Hematopoietic multipotent progenitor cell treated with erythropoietin and hydrocortisone succinate and interleukin-3 and kit ligand, for 4 days (in vitro differentiated cells): Measurements from ENCODE around the gene NSUN5.
A peak's percentile ranks its signal among the peaks of the same experiment; 100 is the strongest.
"Not testable (repeated sequence)": the region's sequence is repeated elsewhere in the genome, so short reads cannot be mapped to it uniquely, and the experiment has no call there.

Experiments
- DNase-seq: peaks from one replicate; pipeline ENCODE4 v3.0.0-alpha.2; 2015

NSUN5 gene

DNA sequence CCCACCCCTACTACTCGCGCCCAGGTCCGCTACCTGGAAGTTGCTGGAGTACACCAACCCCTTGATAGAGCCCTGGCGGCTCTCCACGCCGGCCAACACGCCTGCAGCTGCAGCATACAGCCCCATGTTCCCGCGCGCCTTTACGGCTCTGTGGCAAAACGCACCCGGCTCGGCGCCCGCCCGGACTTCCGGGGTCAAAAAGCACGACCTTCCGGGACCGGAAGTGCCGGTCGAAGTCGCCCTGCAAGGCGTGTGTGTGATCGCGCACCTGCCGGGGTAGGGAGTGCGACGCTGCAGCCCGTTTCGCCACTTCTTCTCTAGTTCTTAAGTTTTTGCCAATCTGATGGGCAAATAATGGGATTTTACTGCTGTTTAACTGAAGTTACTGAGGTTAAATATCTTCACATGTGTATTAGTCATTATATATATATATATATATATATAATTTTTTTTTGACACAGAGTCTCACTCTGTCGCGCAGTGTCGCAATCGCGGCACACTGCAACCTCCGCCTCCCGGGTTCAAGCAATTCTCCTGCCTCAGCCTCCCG, at the start of gene NSUN5:
Gene NSUN5, minus strand, starts transcription at position 162 of the 550 bp plus-strand sequence. Its CDS starts 36 bp downstream, at position 126.
- DNase-seq: peak; percentile 97

DNA sequence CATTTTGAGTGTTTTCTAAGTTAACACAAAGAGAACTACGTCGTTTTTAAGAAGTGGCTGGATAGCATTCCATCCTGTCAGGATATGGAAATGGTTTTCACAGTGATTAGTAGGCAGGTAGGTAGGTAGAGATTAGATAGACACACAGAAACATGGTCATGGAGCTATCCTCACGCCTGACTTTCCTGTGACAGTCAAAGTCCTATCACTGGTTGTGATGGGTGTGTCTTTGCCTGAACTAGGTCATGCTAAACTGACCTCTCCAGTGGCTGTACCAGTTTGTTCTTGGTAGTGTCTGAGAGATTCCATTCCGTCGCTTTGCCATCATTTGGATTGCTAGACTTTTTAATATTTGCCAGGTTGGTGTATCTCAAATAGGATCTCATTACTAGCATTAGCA, 47.5 kb upstream of the NSUN5 start:
- DNase-seq: no peak

DNA sequence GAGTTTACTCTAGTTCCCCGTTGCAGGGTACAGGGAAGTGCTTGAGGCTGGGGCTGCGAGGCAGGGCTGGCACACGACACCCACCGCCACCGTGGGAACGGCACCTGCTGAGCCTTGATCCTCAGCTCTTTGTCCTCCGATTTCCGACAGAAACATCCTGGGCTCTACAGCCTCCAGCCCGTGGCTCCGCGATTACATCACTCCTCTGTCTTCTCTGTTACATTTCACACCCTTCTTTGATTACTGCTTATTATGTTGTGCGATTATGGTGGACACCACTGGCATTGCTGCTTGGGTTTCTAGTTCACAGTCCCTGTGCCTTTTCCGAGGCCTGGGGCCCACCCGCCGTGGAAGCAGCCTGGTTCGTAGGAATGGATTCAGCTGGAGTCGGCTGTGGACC, 46.2 kb upstream of the NSUN5 start:
- no peak for DNase-seq

DNA sequence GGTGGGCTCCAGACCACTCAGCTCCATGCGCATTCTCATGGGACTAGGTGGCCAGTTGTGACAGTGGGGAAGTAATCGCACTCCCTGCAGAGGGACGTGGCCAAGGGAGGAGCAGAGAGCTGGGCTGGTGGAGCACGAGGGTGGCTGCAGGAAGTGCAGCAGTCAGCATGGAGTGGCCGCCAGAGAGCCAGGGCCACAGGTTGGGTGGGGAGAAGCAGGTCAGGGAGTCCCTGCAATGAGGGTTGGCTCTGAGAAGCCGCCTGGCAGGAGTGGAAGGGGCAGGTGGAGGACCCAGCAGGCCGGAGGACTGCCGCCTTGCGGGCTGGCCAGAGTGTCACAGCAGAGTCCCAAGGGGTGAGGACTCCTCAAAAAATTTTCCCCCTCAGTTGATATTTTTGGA, 45.6 kb upstream of the NSUN5 start:
- no peak for DNase-seq

DNA sequence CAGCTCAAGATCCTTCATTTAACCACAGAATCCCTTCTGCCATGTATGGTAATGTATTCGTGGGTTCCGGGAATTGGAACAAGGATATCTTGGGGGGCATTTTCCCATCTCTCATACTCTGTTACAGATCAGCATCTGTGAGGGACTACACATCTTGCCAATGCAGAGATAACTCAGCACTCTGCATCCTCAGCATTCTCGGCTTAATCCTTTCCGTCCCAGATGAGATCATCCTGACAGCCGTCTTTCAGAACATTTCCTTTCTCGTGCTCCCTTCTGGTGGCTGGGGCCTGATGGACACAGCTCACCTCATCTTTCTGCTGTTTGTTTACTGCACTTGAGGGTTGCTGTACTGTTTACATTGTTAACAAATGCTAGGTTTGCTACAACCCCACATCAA, 44.6 kb upstream of the NSUN5 start:
- DNase-seq: no peak

DNA sequence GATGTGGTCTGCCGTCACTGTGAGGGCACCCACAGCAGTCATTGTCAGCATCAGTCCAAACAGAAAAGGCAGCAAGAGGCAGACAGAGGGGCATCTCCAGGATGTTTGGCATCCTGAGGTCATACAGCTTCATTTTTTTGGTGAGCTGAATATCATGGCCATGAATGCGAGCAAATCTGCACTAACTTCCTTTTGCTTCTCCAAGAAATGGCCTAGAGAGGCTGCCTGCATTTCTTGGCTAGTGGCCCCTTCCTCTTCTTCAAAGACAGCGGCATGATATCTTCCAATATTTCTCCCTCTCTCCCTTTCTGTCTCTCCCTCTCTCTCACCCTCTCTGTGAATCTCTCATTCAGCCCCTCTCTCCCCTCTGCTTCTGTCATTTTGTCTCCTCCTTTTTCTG, 44.2 kb upstream of the NSUN5 start:
- DNase-seq: no peak

DNA sequence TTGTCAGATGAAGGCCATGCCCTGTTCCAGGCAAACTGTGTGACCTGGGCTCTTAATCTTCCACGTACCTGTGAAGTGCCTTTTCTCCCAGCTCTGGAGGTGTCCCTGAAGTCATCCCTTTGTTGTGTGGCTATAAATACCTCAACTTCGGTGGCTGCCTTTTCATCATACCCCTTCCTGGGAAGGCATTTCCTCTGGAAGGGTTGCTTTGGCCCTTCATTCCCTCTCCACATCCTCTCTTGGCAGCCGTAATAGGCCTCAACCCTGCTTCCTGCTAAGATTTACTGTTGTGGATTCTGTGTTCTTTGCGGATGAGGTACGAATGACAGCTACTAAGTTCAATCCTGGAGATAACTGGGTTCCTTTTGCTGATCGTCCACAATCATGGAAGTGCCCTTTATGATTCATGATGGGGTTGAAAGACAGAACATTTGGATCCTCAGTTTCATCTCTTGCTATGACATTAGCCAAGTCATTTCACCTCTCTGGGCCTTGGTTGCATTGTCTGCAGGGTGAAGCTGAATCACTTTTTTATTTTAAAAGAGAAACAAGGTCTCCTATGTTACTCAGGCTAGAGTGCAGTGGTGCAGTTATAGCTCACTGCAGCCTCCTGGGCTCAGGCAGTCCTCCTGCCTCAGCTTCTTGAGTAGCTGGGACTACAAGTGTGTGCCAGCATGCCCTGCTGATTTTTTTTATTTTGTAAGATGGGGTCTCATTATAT, 43.0 kb upstream of the NSUN5 start:
- no peak for DNase-seq

DNA sequence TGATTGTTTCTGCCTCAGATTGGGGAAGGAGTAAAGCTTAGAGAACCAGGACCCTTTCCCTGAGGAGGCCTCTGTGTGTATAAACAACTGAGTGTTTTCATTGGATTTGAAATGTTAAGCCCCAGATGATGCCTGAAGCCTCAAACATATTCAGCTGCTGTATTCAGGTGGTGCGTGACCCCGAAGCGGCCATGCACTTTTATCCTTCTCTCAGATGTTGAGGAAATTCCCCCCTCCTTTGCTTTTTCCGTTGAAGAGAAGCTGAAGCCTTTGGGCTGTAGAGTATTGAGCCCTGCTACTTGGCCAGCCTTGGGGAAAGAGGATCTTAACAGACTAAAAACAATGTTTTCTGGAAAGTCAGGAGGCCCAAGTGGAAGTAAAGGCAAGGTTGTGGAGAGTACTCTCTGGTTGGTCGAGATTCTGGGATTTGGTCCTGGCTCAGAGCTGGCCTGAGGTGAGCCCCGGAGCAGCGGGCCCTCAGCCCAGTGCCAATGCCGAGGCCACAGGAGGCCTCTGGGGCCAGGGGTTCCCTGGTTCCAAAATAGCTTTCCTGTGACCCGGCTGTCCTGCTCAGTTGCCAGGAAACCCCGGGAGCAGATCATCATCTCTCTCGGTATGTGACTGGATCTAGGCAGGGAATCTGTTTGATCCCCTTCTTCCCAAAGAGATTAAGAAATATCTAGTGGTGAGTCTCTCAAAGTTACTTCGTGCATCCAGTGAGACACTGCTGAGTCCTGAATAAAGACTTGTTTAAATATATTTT, 41.9 kb upstream of the NSUN5 start:
- DNase-seq: no peak

DNA sequence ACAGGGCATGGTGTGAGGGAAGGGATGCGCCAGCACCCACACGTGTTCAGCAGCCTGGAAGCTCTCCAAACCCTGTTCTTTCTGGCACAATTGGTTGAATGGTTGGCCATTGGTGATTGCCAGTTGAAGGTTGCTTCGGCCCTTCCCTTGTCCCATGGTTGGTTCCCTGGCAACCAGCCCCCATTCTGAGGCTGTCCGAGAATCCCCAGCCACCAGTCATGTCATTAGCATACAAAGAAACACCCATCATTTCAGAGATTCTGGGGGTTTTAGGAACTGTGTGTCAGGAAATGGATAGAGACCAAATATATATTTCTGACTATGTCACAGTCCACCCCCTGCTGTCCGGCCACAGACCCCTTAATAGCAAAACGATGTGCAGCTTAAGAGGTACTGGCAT, 41.1 kb upstream of the NSUN5 start:
- DNase-seq: no peak

DNA sequence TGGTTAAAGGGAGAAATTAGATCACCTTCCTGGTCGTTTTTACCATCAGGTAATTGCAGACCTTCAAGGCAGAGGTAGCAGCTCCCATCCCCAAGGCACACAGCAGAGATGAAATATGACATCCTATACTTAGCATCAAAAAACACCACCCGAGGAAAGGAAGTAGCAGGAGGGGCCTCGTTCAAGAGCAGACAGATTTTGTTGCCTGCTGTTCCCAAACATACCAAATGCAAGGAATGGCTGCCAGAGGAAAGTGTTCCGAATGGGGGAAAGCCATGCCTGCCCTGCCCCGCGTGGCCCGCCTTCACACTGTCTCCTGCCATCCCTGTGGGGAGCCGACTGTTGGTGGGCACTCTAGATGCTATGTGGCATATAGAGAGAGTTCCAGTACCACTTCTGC, 37.3 kb upstream of the NSUN5 start:
- DNase-seq: no peak

DNA sequence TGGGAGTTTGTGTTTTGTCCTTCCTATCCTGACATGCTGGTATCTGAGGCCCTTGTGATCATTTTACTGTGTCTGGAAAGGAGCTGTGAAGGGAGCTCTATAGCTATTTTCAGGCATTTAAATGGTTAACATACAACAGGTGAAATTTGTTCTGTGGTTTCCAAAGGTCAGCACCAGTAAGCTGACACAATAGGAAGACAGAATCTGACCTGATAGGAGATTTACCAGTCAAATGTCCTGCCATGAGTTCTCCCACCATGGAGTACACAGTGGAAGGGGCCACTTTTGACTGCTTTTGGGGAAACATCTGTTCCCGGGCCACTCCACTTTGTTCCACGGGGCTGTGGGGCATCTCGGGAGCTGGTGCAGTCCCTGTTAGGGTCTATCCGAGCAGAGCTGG, 36.9 kb upstream of the NSUN5 start:
- no peak for DNase-seq

DNA sequence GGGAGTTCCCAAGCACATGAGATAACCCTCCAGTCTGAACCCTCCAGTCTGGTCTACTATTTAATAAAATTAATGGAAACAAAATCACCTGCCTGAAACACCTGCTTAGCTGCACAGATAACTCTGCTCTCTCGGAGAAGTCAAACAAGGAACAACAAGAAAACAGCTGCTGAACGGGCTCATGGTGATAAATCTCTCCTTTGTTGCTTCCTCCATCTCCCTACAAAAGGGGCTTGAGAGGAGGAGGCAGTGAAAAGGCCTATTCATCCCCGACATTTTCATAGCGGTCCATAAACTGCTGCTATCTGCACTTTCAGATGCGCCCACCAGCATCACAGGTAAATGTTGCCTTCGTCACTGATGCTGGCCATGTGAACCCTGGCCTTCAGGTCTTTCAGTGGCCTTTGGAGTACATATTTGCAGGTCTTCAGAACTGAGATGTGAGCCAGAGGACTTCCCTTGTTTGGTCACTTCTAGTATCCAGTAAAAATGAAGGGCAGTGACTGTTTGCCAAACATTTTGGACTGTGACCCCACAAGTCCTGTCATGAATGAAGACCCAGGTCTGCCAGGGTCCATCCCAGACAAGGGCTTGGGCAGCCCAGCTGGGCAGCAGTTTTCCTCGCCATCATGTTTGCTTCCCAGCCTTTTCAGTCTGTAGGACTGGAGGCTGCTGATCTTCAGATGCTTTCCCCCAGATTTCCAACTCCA, 35.2 kb upstream of the NSUN5 start:
- DNase-seq: no peak

DNA sequence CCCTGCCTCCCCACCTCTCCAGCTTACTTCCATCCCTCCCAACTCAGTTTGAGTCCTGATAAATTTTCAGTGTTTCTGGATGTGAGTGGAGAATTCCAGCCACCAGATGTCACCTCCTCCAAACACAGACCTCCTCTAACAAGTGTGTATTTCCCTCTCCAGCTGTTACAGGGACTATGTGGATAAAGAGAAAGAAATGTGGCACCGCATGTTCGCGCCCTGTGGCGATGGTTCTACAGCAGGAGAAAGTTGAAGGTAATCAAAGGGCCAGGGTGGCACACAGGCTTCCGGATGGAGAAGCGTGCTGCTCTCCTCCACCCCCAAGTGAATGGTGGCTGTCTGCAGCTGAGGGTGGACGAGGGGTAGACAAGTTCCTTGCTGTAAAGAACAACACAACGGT, 34.0 kb upstream of the NSUN5 start:
- no peak for DNase-seq

DNA sequence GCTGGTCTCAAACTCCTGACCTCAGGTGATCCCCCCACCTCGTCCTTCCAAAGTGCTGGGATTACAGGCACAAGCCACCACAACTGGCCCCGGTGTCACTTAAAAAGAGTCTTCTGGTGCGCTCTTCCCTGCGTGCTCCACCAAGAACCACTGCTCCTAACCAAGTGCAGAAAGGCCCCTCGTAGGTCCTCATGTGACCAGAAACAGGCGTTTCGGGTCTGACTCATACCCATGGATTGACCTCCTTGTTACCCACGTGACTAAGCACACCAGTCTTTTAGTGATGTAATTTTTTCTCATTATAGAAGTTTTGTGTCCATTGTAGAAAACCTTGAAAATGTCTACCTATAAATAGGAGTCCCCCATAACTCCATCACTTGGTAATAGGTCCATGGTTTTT, 33.3 kb upstream of the NSUN5 start:
- DNase-seq: peak; percentile 19

DNA sequence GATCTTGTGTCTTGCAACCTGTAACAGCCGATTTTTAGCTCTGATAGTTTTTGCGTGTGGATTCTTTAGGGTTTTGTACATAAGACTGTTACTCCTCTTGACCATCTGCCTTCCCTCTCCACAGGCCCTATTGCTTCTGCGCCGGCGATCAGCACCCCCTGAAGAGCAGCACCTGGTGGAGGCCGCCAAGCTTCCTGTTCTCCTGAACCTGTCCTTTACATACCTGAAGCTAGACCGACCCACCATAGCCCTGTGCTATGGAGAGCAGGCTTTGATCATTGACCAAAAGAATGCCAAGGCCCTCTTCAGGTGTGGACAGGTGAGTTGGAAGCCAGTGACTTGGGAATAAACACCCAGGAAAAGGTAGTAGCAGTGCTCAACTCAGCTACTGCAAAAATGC, 31.9 kb upstream of the NSUN5 start:
- no peak for DNase-seq

DNA sequence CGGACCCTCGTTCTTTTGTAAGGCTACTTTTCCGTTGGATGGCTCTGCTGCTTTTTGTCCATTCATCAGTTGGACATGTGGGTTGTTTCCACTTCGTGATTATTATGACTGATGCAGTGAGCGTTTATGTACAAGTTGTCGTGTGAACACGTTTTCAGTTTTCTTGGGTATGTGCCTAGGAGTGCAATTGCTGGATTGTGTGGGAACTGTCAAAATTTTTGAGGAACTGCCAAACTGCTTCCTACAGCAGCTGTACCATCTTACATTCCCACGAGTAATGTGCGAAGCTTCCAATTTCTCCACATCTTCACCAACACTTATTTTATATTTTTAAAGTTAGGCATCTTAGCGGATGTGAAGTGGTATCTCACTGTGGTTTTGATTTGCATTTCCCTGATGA, 29.7 kb upstream of the NSUN5 start:
- DNase-seq: no peak

DNA sequence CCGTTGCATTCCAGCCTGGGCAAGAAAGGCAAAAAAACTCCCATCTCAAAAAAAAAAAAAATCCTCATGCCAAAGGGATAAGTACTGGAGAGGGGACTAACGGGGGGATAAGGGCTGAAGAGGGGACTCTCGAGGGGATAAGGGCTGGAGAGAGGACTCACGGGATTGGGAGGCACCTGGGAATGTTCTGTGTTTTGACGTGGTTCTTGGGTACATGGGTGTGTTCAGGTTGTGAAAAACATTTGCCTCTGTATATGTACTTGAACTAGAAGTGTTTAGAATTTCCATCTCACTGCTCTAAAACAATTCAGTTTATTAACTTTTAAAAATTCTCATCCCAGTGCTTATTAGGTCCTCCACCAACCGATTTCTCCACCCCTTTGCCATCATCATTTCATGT, 23.8 kb upstream of the NSUN5 start:
- no peak for DNase-seq

DNA sequence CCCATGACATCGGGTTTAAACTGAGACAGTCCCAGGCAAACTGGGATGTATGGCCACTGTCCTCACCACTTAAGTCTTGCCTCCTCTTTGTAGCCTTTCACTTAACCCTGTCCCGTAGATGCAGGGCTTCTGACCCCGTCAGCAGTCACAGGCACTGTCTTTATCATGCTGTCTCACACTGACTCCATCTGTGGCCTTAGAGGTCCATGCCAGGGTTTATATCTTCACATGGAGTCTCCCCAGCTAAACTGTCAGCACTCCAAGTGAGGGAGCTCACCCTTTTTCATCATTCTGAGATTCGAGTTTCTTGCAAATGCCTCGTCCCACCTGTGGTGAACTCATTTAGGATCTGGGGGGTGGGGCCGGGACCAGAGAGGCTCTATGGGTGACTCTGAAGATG, 22.1 kb upstream of the NSUN5 start:
- no peak for DNase-seq

DNA sequence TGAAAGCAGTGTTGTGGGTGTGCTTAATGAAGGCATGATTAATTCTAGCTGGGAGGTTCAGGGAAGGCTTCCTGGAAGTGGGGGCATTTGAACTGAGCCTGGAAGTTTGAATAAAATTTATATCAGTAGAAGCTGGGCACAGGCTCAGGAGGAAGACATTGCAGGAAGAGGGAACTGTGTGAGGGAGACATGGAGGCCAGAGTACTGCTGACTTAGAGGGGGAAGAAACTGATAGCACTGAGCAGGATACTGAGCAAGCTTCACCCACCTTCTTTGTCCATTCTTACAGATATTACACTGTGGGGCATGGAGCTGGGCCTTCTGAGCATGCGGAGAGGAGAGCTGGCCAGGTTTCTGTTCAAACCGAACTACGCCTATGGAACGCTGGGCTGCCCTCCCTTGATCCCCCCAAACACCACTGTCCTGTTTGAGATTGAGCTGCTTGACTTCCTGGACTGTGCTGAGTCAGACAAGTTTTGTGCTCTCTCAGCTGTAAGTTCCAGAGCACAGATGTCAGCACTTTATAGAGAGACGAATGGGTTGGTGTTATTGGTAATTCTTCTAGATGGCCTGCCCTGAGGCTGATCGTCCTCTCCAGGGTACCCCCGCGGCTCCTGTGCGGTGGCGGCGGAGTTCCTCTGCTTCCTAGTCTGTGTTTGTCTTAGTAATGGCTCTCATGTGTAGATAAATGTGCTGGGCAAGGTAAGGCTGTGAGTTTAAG, 21.4 kb upstream of the NSUN5 start:
- DNase-seq: no peak

DNA sequence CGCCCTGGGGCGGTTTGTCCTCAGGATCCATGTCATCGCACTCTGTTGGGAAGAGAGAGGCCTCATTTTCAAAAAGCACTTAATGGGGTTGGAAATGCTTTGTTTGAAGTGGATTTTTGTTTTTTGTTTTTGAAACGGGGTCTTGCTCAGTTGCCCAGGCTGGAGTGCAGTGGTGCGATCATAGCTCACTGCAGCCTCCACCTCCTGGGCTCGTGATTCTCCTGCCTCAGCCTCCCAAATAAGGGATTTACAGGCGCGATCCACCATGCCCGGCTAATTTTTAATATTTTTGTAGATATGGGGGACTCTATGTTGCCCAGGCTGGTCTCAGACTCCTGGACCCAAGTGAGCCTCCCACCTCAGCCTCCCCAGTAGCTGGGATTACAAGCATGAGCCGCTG, 20.1 kb upstream of the NSUN5 start:
- DNase-seq: no peak

DNA sequence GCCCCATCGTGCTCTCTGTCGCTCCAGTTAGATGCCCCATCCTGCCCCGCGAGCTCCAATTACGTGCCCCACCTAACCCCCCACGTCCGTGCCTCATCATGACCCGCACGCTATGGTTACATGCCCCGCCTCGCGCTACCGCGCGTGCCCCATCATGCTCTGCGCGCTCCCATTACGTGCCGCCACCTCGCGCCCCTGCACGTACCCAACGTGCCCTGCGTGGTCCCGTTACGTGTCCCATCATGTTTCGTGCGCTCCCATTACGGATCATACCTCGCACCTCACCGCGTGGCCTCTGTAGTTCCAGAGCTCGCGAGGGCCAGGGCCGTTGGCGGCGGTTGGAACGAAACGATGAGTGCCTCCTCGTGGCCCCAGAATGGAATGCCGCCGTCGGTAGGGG, 19.3 kb upstream of the NSUN5 start, which contains the start of the genes FKBP6 and TRIM50:
Gene FKBP6, plus strand, starts transcription at position 240 of the 400 bp plus-strand sequence. CDS start 268 bp downstream, outside the sequence.
Gene TRIM50, minus strand, starts transcription at position 161 of the 400 bp plus-strand sequence. CDS start 3,295 bp downstream, outside the sequence.
- not testable (repeated sequence) for DNase-seq

DNA sequence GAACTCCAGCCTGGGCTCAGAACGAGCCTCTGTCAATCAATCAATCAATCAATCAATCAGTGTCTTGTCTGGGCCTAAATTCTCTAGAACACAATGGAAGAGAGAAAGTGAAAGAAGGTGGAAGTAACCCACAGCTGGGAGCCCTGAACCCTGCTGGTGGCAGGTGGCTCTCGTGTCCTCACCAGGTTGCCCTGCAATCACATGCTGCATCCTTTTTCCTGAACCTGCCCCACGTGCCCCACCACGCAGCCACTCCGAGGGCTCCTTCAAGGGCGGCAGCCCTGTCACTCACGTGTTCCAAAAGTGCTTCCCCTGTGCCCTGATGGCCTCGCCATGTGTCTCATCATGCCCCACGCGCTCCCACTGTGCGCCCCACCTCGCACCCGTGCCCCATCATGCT, 18.8 kb upstream of the NSUN5 start:
- DNase-seq: not testable (repeated sequence)

DNA sequence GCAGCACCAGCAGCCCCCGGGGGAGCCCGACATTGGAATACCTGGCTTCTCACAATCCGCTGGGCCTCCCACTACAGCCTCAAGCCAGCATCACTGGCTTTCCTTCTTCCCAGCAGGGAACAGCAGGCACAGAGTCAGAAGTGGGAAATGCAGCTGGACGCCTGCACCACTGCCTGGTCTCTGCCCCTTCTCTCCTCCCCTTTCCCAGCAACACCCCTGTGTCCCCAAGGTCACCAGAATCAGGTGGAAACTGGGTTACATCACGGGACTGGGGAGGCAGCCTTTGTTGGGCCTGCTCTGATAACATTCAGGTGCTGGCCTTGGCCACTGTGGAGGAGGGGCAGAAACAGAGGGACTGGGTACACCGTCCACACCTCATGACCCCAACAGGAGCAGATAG, 16.8 kb upstream of the NSUN5 start:
- DNase-seq: not testable (repeated sequence)
